Activated T-cell treated with anti-CD3 and anti-CD28 coated beads for 48 hours (primary cell): ENCODE measurements around the gene PSRC1.
"Not testable (repeated sequence)": the region's sequence is repeated elsewhere in the genome, so short reads cannot be mapped to it uniquely, and the experiment has no call there.

Source experiments
- DNase-seq: peaks from one replicate; pipeline ENCODE4 v3.0.0-alpha.2; 2020; ENCODE audit warnings: low read depth

PSRC1 gene

GRCh38 chr1:109295712-109296415 lies 12.9 kb upstream of the PSRC1 start:
- DNase-seq: no peak

DNA sequence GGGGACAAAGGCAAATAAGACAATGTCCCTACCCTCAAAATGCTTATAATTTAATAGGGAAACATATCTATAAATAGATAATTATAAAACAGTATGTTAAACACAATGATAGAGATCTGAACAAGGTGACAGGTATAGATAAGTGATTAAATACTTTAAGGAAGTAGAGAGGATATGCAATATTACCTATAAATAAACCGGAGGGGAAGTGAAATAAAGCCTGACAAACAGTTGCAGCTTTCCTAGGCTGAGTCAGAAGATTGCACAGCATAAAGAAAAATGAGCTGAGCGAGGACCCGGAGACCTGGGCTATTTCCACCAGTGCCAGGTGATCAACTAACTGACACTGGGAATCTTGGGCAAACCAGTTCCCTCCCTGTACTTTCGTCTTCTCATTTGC lies 11.5 kb upstream of the PSRC1 start:
- DNase-seq: no peak

DNA sequence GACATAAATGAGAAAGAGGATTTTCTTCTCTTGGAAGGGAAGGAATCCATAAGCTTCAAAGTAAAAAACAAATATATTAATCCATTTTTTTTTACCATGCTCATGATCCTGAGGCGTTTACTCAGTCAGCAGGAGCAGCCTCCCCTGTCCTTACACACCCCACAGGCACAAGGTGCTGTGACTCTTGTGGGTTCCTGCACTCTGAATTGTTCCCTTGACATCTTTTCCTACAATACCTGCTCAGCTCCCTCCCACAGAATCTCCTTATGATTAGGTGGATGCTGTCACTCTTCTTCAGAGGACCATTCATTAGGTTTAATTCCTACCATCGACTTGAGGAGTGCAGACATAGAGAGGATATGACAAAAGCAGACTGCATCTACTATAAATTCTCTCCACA lies 10.1 kb upstream of the PSRC1 start:
- DNase-seq: no peak

DNA sequence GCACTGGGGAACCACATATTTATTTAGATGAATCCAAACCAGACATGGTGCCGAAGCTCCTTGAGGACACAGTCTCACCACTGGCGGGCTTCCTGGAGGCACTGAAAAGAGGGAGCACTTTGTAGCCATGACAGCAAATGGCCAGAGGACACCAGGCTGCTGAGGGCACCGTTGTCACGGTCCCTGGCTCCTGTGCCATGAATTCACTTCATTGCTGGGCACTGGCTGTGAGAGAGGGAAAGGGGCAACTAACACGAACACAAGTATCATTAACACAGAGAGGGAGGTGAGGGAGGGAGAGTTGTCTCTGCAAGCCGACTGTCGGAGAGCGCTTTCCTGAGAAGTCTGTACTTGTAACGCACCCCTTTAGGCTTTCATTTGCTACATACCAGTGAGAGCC lies 9.4 kb upstream of the PSRC1 start:
- no peak for DNase-seq

- no peak for DNase-seq
These were observed 8.1 kb upstream of the PSRC1 start for GRCh38 chr1:109290998-109291397.

DNA sequence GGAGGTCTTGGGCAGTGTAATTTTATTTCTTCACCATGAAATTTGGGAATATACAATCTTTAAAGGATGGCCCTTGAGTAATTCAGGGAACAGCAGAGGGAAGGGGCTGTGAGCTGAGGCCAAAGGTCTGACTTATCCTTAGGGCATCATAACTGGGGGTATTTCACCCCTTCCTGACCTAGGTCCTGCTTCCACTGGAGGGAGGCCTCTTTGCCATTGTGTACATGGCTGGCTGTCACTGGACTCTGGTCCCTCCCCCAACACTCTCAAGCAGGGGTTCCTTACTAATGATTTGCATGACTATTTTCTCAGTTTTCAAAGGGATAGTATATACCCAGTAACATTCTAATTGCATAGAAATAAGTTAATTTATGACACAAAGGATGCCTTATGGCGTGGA lies 7.2 kb upstream of the PSRC1 start:
- DNase-seq: no peak

- not testable (repeated sequence) for DNase-seq
These were observed 3.8 kb upstream of the PSRC1 start for GRCh38 chr1:109286762-109287161.

DNA sequence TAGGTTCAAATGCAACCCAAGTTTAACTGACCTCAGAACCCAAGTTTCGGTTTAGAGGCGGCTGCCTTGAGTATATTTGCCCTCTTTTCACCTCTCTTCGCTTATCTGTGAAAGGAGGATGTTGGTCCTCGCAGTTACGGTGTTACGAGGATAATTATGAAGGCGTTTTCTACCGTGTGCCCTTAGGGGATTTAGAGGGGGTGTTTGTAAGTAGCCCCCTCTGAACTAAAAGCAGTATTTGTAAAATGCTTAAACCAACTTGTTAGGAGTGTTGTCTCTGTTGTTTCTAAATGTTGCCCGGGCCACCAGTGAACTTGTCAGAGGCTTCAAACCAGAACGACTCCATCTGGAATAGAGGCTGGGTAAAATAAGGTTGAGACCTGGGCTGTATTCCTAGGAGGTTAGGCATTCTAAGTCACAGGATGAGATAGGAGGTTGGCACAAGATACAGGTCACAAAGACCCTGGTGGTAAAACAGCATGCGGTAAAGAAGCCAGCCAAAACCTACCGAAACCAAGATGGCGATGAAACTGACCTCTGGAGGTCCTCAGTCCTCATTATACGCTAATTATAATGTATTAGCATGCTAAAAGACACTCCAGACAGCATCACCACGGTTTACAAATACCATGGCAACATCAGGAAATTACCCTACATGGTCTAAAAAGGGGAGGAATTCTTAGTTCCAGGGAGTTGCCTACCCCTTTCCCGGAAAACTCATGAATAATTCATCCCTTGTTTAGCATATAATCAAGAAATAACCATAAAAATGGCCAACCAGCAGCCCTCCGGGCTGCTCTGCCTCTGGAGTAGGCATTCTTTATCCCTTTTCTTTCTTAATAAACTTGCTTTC lies 1.0 kb upstream of the PSRC1 start:
- no peak for DNase-seq

DNA sequence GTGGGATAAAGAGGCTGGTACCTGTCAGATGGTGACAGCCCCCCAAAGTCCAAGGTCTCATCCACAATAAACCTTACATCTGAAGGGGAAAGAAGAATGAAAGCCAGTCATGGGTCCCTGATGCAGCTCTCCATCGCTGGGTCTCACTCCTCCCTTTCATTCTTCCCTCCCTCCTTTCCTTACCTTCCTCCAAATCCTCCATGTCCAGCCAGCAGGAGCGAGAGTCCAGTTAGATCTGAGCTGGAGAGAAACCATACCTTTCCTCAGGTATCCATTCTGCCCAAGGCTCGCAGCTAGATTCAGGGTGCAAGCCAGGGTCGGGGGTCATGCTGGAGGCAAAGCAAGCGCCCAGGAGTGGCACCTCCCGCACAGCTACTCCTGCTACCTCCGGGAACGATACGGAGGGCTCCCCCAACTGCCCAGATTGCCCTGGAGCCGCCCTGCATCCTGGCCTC lies 421 bp downstream of the PSRC1 start:
- DNase-seq: no peak

DNA sequence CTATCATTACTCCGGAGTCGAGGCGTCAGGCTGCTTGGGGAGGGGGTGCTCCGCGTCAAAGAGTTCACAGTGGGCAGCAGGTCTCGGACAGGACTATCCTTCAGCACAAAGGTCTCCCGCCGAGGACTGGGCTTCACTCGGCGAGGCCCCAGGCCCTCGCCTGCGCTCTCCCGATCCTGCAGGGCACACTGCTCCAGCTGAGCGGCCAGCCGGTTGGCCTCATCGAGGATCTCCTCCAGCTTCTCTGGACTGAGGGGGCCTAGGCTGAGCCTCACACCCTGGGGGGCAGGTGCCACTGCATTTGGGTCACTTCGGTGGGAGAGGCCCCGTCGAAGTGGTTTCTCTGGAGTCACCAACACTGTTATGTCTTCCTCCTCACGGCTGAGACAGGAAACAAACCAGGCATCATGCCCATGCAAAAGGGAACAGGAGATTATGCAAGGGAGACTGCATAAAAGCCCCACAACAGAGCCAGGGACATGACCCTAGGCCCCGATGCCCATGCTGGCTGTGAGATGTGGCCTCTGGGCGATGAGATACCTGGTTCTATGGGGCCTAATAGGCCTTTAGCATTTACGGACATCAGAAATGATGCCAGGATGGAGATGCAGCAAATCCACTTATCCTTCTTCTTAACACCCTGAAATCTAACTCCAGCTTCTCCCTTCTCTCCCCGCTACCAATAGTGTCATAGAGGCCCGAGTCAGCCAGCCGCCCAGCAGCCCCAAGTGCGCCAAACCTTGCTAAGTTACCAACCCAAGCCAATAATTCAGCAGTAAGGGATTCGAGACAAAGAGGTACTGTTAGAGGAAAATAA lies 1.1 kb downstream of the PSRC1 start:
- no peak for DNase-seq

- no peak for DNase-seq
These were observed 2.1 kb downstream of the PSRC1 start for GRCh38 chr1:109280862-109281261.

- DNase-seq: no peak
These were observed 3.2 kb downstream of the PSRC1 start for GRCh38 chr1:109279615-109280278.

- peak; percentile 64 for DNase-seq
These were observed 5.3 kb downstream of the PSRC1 start for GRCh38 chr1:109277434-109278204.

DNA sequence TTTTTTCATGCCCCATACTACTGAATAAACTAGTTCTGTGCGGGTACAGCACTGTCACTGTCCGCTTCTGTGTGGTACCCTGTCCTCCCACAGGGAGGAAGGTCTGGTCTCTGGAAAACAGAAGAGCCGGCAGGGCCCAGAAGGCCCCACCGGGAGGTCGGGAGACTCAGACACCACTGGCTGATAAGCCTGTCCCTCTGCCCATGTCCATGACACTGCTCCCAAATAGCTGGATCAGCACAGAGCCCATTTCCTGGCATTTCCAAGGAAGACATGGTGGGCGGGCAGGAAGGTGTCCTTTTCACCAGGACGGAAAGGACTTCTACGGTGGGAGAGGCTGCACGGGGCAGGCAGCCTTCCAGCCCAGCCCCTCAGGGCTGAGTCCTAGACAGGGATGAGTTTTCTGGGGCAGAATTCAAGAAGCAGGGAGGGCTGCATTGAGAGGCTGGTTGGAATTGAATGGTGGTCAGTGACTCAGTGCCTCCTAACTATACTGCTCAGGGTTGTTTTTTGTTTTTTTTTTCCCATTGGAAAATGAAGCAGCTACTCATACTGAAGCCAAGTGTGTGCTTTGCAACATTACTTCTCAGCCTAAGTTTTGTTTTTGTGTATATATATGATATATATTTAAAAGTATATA lies 7.1 kb downstream of the PSRC1 start:
- no peak for DNase-seq

DNA sequence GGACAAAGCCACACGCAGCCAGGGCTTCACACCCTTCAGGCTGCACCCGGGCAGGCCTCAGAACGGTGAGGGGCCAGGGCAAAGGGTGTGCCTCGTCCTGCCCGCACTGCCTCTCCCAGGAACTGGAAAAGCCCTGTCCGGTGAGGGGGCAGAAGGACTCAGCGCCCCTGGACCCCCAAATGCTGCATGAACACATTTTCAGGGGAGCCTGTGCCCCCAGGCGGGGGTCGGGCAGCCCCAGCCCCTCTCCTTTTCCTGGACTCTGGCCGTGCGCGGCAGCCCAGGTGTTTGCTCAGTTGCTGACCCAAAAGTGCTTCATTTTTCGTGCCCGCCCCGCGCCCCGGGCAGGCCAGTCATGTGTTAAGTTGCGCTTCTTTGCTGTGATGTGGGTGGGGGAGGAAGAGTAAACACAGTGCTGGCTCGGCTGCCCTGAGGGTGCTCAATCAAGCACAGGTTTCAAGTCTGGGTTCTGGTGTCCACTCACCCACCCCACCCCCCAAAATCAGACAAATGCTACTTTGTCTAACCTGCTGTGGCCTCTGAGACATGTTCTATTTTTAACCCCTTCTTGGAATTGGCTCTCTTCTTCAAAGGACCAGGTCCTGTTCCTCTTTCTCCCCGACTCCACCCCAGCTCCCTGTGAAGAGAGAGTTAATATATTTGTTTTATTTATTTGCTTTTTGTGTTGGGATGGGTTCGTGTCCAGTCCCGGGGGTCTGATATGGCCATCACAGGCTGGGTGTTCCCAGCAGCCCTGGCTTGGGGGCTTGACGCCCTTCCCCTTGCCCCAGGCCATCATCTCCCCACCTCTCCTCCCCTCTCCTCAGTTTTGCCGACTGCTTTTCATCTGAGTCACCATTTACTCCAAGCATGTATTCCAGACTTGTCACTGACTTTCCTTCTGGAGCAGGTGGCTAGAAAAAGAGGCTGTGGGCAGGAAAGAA lies 8.1 kb downstream of the PSRC1 start:
- DNase-seq: no peak

DNA sequence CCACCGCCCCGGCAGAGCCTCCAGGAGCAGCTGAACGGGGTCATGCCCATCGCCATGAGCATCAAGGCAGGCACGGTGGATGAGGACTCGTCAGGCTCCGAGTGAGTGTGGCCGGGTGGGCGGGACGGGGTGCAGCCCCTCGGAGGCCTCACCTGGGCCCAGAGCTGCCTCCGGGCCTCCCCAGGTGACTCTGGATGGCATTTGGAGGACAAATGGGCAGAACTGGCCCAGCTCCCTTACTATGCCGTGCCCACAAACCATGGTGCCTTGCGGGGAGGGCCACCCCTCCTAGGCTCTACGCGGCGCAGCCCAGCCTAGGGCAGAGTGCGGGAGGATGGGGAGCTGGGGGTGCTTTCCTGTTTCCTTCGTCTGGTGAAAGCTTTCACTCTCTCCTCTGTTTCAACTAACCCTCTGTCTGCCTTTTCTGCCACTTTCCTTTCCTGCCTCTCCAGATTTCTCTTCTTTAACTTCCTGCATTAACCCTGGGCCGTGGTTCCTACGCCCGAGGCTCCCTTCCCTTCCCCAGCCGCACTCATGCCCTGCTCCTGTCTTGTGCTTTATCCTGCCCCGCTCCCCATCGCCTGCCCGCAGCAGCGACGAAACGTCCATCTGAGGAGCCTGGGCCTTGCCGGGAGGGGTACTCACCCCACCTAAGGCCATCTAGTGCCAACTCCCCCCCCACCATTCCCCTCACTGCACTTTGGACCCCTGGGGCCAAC lies 9.2 kb downstream of the PSRC1 start:
- no peak for DNase-seq

- no peak for DNase-seq
These were observed 10.0 kb downstream of the PSRC1 start for GRCh38 chr1:109272831-109273547.
